Liver (tissue), 3 donors: ENCODE data around the gene TMTC2.

Source experiments
- CTCF ChIP-seq: fragments of 150-350 bp; IDR thresholded peaks from 2 replicates; pipeline ENCODE4 v1.5.1; 2017; ENCODE audit warnings: improper control_type of control experiment, low read depth, low read length; ENCODE audit not compliant: missing input control
- JUND ChIP-seq, 2 donors: IDR thresholded peaks; 2 replicates each; pipeline ENCODE4 v1.6.1; 2016; ENCODE audit warnings: antibody characterized with exemption in 2 of 2
- REST ChIP-seq: IDR thresholded peaks from 2 replicates; pipeline ENCODE4 v1.6.1; 2016; ENCODE audit warnings: antibody characterized with exemption, mild to moderate bottlenecking
- SP1 ChIP-seq: IDR thresholded peaks from 2 replicates; pipeline ENCODE4 v1.6.1; 2018; ENCODE audit warnings: antibody characterized with exemption, mild to moderate bottlenecking
- TAF1 ChIP-seq: conservative IDR thresholded peaks from 2 replicates; pipeline ENCODE4 v1.6.1; 2016; ENCODE audit warnings: antibody characterized with exemption, mild to moderate bottlenecking
- TF ChIP-seq, protein P1 (sequence below): IDR thresholded peaks from 2 replicates; pipeline ENCODE4 v1.6.1; 2016; ENCODE audit warnings: antibody characterized with exemption
- donor health status: healthy.
- donor health status: healthy.

DNA sequence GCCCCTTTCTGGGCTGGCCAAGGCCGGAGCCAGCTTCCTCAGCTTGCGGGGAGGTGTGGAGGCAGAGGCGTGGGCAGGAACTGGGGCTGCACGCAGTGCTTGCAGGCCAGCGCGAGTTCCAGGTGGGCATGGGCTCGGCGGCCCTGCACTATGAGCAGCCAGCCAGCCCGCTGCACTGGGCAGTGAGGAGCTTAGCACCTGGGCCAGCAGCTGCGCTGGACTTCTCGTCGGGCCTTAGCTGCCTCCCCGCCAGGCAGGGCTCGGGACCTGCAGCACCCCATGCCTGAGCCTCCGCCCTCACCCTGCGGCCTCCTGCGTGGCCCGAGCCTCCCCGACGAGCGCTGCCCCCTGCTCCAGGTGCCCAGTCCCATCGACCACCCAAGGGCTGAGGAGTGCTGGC, 42.0 kb downstream of the TMTC2 start:
- no peak for TF ChIP-seq CTCF
- TF ChIP-seq REST: no peak
- TF ChIP-seq SP1: no peak
- TF ChIP-seq, protein P1, sequence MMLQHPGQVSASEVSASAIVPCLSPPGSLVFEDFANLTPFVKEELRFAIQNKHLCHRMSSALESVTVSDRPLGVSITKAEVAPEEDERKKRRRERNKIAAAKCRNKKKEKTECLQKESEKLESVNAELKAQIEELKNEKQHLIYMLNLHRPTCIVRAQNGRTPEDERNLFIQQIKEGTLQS: no peak
- no peak for TF ChIP-seq TAF1
- TF ChIP-seq JUND (IDR thresholded peaks at IDR 0.05): no peak
